Measurements from ENCODE around the gene DDX23. TPM values are rescaled to one million over a fixed set of nuclear protein-coding genes. Genes with fewer than 3 reads are reported as not detected.
A peak's percentile ranks its signal among the peaks of the same experiment; 100 is the strongest.

Gene DDX23
- total RNA-seq, 1 experiment from 2014 or later, result 107 TPM

GRCh38 chr12:48787791-48788523 is 64.0 kb downstream of the DDX23 start:
- ChIA-PET POLR2A (interaction anchor here (0.5 kb wide), 1 partner anchor 64 kb away, joined by 4 read pairs; the partner anchor contains the start of gene DDX23), CTCF (interaction anchor here (0.5 to 2.9 kb wide), 3 partner anchors 13 to 35 kb away, joined by 3 to 37 read pairs (median 36); no protein-coding TSS in a partner anchor)
- TF ChIP-seq TCF7 (CRISPR knock-in tag; IDR thresholded peaks at IDR 0.05; ENCODE audit: low read depth), result no peak
- TF ChIP-seq ZNF138 (CRISPR knock-in tag; conservative IDR thresholded peaks at IDR 0.05), result no peak
- TF ChIP-seq SMAD3 (CRISPR knock-in tag; IDR thresholded peaks at IDR 0.05; ENCODE audit: borderline replicate concordance), result no peak
- no peak for TF ChIP-seq NR1H2 (CRISPR knock-in tag; IDR thresholded peaks at IDR 0.05)
- TF ChIP-seq AFF4 (CRISPR knock-in tag; IDR thresholded peaks at IDR 0.05; ENCODE audit: borderline replicate concordance), result no peak
- TF ChIP-seq CREB1 (CRISPR knock-in tag; IDR thresholded peaks at IDR 0.05), result no peak
- no peak for TF ChIP-seq ZNF416 (CRISPR knock-in tag; IDR thresholded peaks at IDR 0.05)
- no peak for TF ChIP-seq JUN (CRISPR knock-in tag; IDR thresholded peaks at IDR 0.05)
- TF ChIP-seq, protein P1, sequence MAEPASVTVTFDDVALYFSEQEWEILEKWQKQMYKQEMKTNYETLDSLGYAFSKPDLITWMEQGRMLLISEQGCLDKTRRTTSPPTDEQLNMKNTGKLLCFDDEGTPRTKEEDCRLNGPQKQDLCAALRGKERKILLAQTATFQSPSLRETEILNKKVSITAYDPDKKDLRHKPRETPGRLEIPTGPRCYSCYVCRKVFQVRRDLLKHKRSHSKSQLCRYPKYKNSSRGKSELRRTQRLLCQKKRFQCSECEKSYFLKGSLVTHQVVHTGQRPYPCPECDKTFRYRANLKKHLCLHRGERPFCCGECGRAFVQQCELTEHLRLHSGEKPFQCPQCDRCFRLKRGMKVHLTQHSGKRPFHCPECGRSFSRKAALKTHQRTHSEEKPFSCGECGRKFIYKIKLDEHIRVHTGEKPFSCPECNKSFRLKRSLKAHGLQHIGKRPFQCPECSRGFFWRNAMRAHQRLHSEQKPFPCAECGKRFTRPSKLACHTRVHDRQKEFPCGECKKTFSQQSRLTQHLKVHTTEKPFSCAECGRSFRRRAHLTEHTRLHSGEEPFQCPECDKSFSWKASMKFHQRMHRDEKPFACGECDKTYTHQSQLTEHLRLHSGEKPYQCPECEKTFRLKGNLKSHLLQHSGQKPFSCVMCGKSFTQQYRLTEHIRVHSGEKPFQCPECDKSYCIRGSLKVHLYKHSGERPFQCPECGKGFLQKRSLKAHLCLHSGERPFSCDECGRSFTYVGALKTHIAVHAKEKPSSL (CRISPR knock-in tag; conservative IDR thresholded peaks at IDR 0.05), result no peak
- H3K9me3 Mint-ChIP-seq, result no peaks in the 10 kb centered on the region
- DNase-seq (ENCODE audit: low spot score) (no peak), ATAC-seq (peak; percentile 9; the same call in 1 of the 2 replicates)
- no peaks in the 10 kb centered on the region for H3K36me3 Mint-ChIP-seq
- peaks cover 24% of the 10 kb centered on the region for H3K4me1 Mint-ChIP-seq
- peak overlapping the region; percentile 94 for H3K4me3 Mint-ChIP-seq
- peaks cover 28% of the 10 kb centered on the region for H3K27me3 Mint-ChIP-seq (ENCODE audit: low read depth)
- no peak overlapping the region for H3K27ac Mint-ChIP-seq

- no peaks in the 10 kb centered on the region for H3K9me3 Mint-ChIP-seq
- peak overlapping the region; percentile 94 for H3K4me3 Mint-ChIP-seq
- ChIA-PET POLR2A (interaction anchor here (0.6 kb wide), 1 partner anchor 31 kb away, joined by 3 read pairs; no protein-coding TSS in a partner anchor), CTCF (no interaction called here)
- no peak for ATAC-seq
- H3K4me1 Mint-ChIP-seq, result peaks cover 24% of the 10 kb centered on the region
- H3K27ac Mint-ChIP-seq, result no peak overlapping the region
- no peaks in the 10 kb centered on the region for H3K36me3 Mint-ChIP-seq
- H3K27me3 Mint-ChIP-seq (ENCODE audit: low read depth), result peaks cover 28% of the 10 kb centered on the region
- DNase-seq (ENCODE audit: low spot score), result no peak
- TF ChIP-seq AFF4 (CRISPR knock-in tag; IDR thresholded peaks at IDR 0.05; ENCODE audit: borderline replicate concordance) (no peak), ZNF423 (CRISPR knock-in tag; IDR thresholded peaks at IDR 0.05) (no peak), NR2C2 (CRISPR knock-in tag; IDR thresholded peaks at IDR 0.05) (no peak), ZNF317 (CRISPR knock-in tag; IDR thresholded peaks at IDR 0.05; ENCODE audit: borderline replicate concordance, low read depth) (no peak), CDX4 (CRISPR knock-in tag; IDR thresholded peaks at IDR 0.05; ENCODE audit: borderline replicate concordance) (no peak), IRF1 (CRISPR knock-in tag; IDR thresholded peaks at IDR 0.05) (no peak)
- TF ChIP-seq, protein P2, sequence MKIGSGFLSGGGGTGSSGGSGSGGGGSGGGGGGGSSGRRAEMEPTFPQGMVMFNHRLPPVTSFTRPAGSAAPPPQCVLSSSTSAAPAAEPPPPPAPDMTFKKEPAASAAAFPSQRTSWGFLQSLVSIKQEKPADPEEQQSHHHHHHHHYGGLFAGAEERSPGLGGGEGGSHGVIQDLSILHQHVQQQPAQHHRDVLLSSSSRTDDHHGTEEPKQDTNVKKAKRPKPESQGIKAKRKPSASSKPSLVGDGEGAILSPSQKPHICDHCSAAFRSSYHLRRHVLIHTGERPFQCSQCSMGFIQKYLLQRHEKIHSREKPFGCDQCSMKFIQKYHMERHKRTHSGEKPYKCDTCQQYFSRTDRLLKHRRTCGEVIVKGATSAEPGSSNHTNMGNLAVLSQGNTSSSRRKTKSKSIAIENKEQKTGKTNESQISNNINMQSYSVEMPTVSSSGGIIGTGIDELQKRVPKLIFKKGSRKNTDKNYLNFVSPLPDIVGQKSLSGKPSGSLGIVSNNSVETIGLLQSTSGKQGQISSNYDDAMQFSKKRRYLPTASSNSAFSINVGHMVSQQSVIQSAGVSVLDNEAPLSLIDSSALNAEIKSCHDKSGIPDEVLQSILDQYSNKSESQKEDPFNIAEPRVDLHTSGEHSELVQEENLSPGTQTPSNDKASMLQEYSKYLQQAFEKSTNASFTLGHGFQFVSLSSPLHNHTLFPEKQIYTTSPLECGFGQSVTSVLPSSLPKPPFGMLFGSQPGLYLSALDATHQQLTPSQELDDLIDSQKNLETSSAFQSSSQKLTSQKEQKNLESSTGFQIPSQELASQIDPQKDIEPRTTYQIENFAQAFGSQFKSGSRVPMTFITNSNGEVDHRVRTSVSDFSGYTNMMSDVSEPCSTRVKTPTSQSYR (CRISPR knock-in tag; IDR thresholded peaks at IDR 0.05), result no peak
Observed at GRCh38 chr12:48786591-48787544, 65.1 kb downstream of the DDX23 start.

Data from WTC11 (cell line).